C4-2B (cell line): Measurements from ENCODE around the gene PHACTR1.

Experiments
- ZFX ChIP-seq: fragments of 450-650 bp; IDR thresholded peaks from 2 replicates; pipeline ENCODE4 v1.6.1; 2017
- TF ChIP-seq, protein P1 (sequence below): fragments of 450-650 bp; conservative IDR thresholded peaks from 2 replicates; pipeline ENCODE4 v1.5.1; 2017; ENCODE audit warnings: mild to moderate bottlenecking

GRCh38 chr6:13116155-13116554 lies 399.6 kb downstream of the PHACTR1 start:
- TF ChIP-seq, protein P1, sequence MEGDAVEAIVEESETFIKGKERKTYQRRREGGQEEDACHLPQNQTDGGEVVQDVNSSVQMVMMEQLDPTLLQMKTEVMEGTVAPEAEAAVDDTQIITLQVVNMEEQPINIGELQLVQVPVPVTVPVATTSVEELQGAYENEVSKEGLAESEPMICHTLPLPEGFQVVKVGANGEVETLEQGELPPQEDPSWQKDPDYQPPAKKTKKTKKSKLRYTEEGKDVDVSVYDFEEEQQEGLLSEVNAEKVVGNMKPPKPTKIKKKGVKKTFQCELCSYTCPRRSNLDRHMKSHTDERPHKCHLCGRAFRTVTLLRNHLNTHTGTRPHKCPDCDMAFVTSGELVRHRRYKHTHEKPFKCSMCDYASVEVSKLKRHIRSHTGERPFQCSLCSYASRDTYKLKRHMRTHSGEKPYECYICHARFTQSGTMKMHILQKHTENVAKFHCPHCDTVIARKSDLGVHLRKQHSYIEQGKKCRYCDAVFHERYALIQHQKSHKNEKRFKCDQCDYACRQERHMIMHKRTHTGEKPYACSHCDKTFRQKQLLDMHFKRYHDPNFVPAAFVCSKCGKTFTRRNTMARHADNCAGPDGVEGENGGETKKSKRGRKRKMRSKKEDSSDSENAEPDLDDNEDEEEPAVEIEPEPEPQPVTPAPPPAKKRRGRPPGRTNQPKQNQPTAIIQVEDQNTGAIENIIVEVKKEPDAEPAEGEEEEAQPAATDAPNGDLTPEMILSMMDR = no peak
- no peak for TF ChIP-seq ZFX
